HG02943 (cell line): ENCODE measurements around the gene TPM4.
"Not testable (repeated sequence)": the region's sequence is repeated elsewhere in the genome, so short reads cannot be mapped to it uniquely, and the experiment has no call there.

Experiments
- ATAC-seq: cut with Tn5 transposase; IDR thresholded peaks from one replicate; pipeline ENCODE4 v1.9.1; 2021; ENCODE audit warnings: mild to moderate bottlenecking, low read depth, moderate library complexity; ENCODE audit not compliant: unreplicated experiment

TPM4 gene

GRCh38 chr19:16094360-16095070, 18.2 kb downstream of the TPM4 start:
- ATAC-seq, result no peak

DNA sequence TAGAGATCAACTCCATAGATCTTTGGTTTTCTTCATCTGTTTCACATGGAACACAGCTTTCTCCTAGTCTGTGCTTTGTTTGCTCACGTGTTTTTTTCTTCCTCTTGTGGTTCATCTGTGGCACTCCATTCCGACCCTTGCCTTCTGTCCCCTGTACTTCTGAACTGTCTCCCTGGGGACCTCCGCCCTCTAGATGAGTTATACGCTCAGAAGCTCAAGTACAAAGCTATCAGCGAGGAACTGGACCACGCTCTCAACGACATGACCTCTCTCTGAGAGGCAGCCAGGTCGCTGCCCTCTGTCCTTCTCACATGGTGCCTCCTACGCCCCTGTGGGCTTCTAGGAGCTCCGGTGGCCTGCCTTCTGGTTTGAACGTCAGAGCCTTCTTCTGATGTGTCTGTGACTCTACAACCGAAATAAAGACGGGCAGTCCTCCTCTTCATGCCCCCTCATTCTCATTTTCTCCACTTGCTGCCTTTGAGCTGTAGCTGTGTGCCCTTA, 18.8 kb downstream of the TPM4 start:
- no peak for ATAC-seq

- ATAC-seq, result no peak
Observed at GRCh38 chr19:16096280-16096855, 20.1 kb downstream of the TPM4 start.

- no peak for ATAC-seq
Observed at GRCh38 chr19:16098416-16098768, 22.1 kb downstream of the TPM4 start.

- ATAC-seq, result no peak
Observed at GRCh38 chr19:16098821-16099220, 22.5 kb downstream of the TPM4 start.

- not testable (repeated sequence) for ATAC-seq
Observed at GRCh38 chr19:16099314-16099965, 23.1 kb downstream of the TPM4 start.

GRCh38 chr19:16100524-16100923, 24.2 kb downstream of the TPM4 start:
- no peak for ATAC-seq

- ATAC-seq, result no peak
Observed at GRCh38 chr19:16104722-16105121, 28.4 kb downstream of the TPM4 start.

DNA sequence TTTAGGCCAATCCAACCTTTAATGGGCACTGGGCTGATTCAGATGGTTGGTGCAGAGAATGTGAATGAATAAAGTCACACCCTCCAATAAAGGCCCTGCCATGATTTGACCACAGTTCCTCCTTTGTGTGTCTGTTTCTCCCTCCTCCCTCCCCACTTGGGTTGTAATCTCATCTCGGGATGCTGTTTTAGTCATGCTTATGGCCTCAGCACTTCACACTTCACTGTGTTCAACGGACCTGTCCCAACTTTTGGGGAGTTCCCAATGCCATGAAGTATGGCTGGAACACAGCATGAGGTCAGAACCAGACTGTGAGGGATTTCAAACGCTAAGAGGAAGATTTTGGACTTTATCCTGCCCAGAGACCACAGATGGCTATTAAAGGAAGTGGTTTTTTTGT, 29.8 kb downstream of the TPM4 start:
- no peak for ATAC-seq

- ATAC-seq, result peak; percentile 89
Observed at GRCh38 chr19:16111160-16111908, 35.0 kb downstream of the TPM4 start, which contains the start of gene RAB8A. Gene RAB8A (plus strand): TSS chr19:16111889. CDS start chr19:16111902, 13 bp downstream.

- ATAC-seq, result no peak
Observed at GRCh38 chr19:16111909-16112752, 35.8 kb downstream of the TPM4 start.

DNA sequence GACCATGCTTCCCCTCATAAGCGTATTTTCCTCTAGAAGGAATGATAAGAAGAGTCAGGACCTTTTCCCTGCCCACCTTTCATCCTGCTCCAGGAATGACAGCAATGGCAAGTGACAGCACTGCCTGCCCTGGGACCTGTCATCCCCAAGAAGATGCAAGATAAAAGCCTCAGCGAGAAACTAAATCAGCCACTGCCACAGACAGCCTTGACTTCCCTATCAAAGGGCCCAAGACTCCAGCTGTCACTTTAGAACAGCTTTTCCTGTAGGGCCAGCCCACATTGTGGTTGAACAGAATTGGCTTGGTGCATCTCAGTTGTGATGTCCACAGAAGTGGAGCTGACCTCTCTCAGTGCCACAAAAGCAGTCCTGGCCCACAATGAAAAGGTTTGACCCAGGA, 36.5 kb downstream of the TPM4 start:
- ATAC-seq, result no peak

- no peak for ATAC-seq
Observed at GRCh38 chr19:16113727-16114126, 37.4 kb downstream of the TPM4 start.

GRCh38 chr19:16115301-16116039, 39.2 kb downstream of the TPM4 start:
- no peak for ATAC-seq

DNA sequence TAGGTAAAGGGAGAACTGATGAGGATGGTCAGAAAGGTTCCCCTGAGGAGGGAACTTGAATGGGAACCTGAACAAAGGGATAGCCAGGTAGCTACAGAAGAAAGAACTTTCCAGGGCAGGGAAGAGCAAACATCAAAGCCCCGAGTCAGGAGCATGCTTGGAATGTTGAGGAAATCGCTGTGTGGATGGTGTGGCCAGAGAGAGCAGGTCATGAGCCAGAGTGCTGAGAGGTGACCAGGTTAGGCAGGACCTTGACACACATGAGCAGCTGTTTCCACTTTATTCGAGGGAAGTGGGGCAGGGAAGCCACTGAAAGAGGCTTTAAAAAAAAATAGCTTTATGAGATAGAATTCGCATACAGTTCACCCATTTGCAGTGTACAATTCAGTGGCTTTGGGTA, 39.8 kb downstream of the TPM4 start:
- no peak for ATAC-seq

GRCh38 chr19:16117594-16118033, 41.3 kb downstream of the TPM4 start:
- ATAC-seq, result no peak

- peak; percentile 70 for ATAC-seq
Observed at GRCh38 chr19:16118489-16119033, 42.3 kb downstream of the TPM4 start.

DNA sequence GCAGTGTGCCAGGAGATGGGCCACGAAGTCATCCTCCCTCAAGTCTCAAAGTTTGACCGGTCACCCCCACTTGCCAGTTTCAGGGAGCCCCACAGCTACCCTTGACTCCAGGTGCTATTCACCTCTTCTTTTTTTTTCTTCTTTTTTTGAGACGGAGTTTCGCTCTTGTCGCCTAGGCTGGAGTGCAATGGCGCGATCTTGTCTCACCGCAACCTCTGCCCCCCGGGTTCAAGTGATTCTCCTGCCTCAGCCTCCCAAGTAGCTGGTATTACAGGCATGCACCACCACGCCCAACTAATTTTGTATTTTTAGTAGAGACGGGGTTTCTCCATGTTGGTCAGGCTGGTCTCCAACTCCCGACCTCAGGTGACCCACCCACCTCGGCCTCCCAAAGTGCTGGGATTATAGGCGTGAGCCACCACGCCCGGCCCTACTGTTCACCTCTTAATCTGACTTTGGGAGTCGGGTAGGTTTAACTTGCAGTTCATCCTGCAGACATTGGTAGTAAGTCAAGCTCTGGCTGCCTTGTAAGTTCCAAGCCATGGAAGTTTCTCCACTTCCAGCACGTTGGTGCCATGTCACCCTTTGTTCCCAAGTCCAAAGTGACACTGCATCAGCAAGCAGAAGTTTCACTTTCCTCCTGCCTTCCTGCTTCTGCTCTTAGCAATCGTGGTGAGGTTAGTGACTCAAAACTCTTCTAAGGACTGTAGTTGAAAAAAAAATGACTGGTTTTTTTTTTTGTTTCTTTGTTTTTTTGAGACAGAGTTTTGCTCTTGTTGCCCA, 43.0 kb downstream of the TPM4 start:
- peak; percentile 2 for ATAC-seq
